HepG2 (cell line): ENCODE results near the gene AVPR2. TPM values are rescaled to one million over a fixed set of nuclear protein-coding genes. Genes with fewer than 3 reads are reported as not detected.

Source experiments
- ATAD3A ChIP-seq: sonication (generic); formaldehyde crosslinking; IDR thresholded peaks from 2 replicates; pipeline ENCODE4 v1.4.0; 2020; ENCODE audit warnings: missing genetic modification reagents
- FOSL2 ChIP-seq: sonication (generic); formaldehyde crosslinking; IDR thresholded peaks from 2 replicates; pipeline ENCODE4 v1.4.0; 2020; ENCODE audit warnings: missing genetic modification reagents
- FOXJ3 ChIP-seq: sonication (generic); formaldehyde crosslinking; IDR thresholded peaks from 2 replicates; pipeline ENCODE4 v1.4.0; 2020; ENCODE audit warnings: missing genetic modification reagents, mild to moderate bottlenecking, borderline replicate concordance
- ISL2 ChIP-seq: sonication (generic); formaldehyde crosslinking; IDR thresholded peaks from 2 replicates; pipeline ENCODE4 v1.5.0; 2020; ENCODE audit warnings: missing genetic modification reagents
- KAT8 ChIP-seq: IDR thresholded peaks from 2 replicates; pipeline ENCODE4 v1.6.1; 2016; ENCODE audit warnings: missing genetic modification reagents, missing compliant biosample characterization
- KMT2A ChIP-seq: sonication (generic); formaldehyde crosslinking; IDR thresholded peaks from 2 replicates; pipeline ENCODE4 v1.4.0; 2020; ENCODE audit warnings: missing genetic modification reagents
- NFYC ChIP-seq: IDR thresholded peaks from 2 replicates; pipeline ENCODE4 v1.6.1; 2016; ENCODE audit warnings: missing genetic modification reagents, missing compliant biosample characterization
- SOX5 ChIP-seq: IDR thresholded peaks from 2 replicates; pipeline ENCODE4 v1.6.1; 2016; ENCODE audit warnings: borderline replicate concordance
- SRSF1 ChIP-seq: fragments of 200-400 bp; formaldehyde crosslinking; optimal IDR thresholded peaks from 2 replicates; pipeline ENCODE3; 2017; ENCODE audit warnings: mild to moderate bottlenecking, low read depth, low read length, moderate library complexity
- SUZ12 ChIP-seq: fragments of 150-350 bp; IDR thresholded peaks from 2 replicates; pipeline ENCODE4 v1.6.1; 2014; ENCODE audit warnings: low read depth, low read length
- ZFP37 ChIP-seq: sonication (generic); formaldehyde crosslinking; IDR thresholded peaks from 2 replicates; pipeline ENCODE4 v1.4.0; 2020; ENCODE audit warnings: missing genetic modification reagents, borderline replicate concordance
- ZMYM2 ChIP-seq: sonication (generic); formaldehyde crosslinking; IDR thresholded peaks from 2 replicates; pipeline ENCODE4 v1.8.0; 2022; ENCODE audit warnings: mild to moderate bottlenecking, missing genetic modification reagents
- ZNF207 ChIP-seq: fragments of 450-650 bp; IDR thresholded peaks from 2 replicates; pipeline ENCODE4 v1.6.1; 2016; ENCODE audit warnings: antibody characterized with exemption, borderline replicate concordance
- ZNF251 ChIP-seq: sonication (generic); formaldehyde crosslinking; IDR thresholded peaks from 2 replicates; pipeline ENCODE4 v1.9.0; 2021; ENCODE audit warnings: mild to moderate bottlenecking, missing genetic modification reagents
- ZNF264 ChIP-seq: sonication (generic); formaldehyde crosslinking; IDR thresholded peaks from 2 replicates; pipeline ENCODE4 v1.4.0; 2020; ENCODE audit warnings: missing genetic modification reagents
- ZNF383 ChIP-seq: sonication (generic); formaldehyde crosslinking; IDR thresholded peaks from 2 replicates; pipeline ENCODE4 v1.4.0; 2020; ENCODE audit warnings: missing genetic modification reagents, mild to moderate bottlenecking, borderline replicate concordance
- ZNF660 ChIP-seq: sonication (generic); formaldehyde crosslinking; IDR thresholded peaks from 2 replicates; pipeline ENCODE4 v1.5.1; 2020; ENCODE audit warnings: mild to moderate bottlenecking, low read depth, missing genetic modification reagents, borderline replicate concordance
- ZNF737 ChIP-seq: sonication (generic); formaldehyde crosslinking; IDR thresholded peaks from 2 replicates; pipeline ENCODE4 v1.5.0; 2020; ENCODE audit warnings: missing genetic modification reagents, mild to moderate bottlenecking, borderline replicate concordance
- polyA plus RNA-seq, 8 experiments: library from polyadenylated mRNA; depleted of rRNA in 3 of 8; stranded (reverse) in 7 of 8; unstranded in 1 of 8; fragments of >200 nt; fragmentation: Illumina TruSeq in 4 of 8; extraction: Trizol in 4 of 8; gene quantifications; 2 replicates each; pipeline versions ENCODE4 v1.2.1 to v1.2.3, GENCODE V29; 2011 to 2016; ENCODE audit warnings: low read depth in 4 of 8, missing spikeins in 1 of 8, mixed read lengths in 1 of 8; ENCODE audit not compliant: insufficient read depth in 1 of 8
- total RNA-seq, 5 experiments: library from RNA; depleted of rRNA; stranded (reverse); fragments of >200 nt; fragmentation: Illumina TruSeq; extraction: Trizol; gene quantifications; 2 replicates each; pipeline ENCODE4 v1.2.3, GENCODE V29; 2016; ENCODE audit warnings: low read depth in 1 of 5
- TF ChIP-seq, protein P1 (sequence below): sonication (generic); formaldehyde crosslinking; IDR thresholded peaks from 2 replicates; pipeline ENCODE4 v1.4.0; 2020; ENCODE audit warnings: missing genetic modification reagents, borderline replicate concordance
- TF ChIP-seq, protein P2 (sequence below): fragments of 450-650 bp; IDR thresholded peaks from 2 replicates; pipeline ENCODE4 v1.6.1; 2016
- TF ChIP-seq, protein P3 (sequence below): sonication (generic); formaldehyde crosslinking; IDR thresholded peaks from 2 replicates; pipeline ENCODE4 v1.8.1; 2022; ENCODE audit warnings: mild to moderate bottlenecking, missing genetic modification reagents
- TF ChIP-seq, protein P4 (sequence below): sonication (generic); formaldehyde crosslinking; IDR thresholded peaks from 2 replicates; pipeline ENCODE4 v1.4.0; 2020; ENCODE audit warnings: missing genetic modification reagents
- TF ChIP-seq, protein P5 (sequence below): sonication (generic); formaldehyde crosslinking; IDR thresholded peaks from 2 replicates; pipeline ENCODE4 v1.5.1; 2020; ENCODE audit warnings: missing genetic modification reagents, mild to moderate bottlenecking, borderline replicate concordance

AVPR2 gene
- total and polyA plus RNA-seq, 2 of the 13 experiments (the other 11 are each of a cell fraction or from before 2014, with no cell fraction given) = not detected

DNA sequence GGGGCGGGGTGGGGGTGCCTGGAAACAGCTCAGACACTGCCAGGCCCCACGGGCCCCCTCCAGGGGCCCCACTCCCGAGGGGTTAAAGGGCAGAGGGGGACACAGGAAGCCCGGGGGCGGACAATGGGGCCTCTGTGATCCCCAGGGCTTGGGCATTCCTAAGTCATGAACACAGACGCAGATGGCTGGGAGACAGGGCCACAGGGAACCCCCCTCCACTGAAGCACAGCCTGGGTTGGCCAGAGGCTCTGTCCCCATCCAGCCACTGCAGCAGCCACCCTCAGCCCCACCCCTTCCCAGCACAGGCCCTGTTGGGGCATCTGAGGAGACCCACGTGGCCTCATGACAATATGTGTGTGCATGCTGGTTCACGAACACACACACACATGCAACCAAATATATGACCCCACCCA lies 22.4 kb upstream of the AVPR2 start (continued):
- TF ChIP-seq, protein P1, sequence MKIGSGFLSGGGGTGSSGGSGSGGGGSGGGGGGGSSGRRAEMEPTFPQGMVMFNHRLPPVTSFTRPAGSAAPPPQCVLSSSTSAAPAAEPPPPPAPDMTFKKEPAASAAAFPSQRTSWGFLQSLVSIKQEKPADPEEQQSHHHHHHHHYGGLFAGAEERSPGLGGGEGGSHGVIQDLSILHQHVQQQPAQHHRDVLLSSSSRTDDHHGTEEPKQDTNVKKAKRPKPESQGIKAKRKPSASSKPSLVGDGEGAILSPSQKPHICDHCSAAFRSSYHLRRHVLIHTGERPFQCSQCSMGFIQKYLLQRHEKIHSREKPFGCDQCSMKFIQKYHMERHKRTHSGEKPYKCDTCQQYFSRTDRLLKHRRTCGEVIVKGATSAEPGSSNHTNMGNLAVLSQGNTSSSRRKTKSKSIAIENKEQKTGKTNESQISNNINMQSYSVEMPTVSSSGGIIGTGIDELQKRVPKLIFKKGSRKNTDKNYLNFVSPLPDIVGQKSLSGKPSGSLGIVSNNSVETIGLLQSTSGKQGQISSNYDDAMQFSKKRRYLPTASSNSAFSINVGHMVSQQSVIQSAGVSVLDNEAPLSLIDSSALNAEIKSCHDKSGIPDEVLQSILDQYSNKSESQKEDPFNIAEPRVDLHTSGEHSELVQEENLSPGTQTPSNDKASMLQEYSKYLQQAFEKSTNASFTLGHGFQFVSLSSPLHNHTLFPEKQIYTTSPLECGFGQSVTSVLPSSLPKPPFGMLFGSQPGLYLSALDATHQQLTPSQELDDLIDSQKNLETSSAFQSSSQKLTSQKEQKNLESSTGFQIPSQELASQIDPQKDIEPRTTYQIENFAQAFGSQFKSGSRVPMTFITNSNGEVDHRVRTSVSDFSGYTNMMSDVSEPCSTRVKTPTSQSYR (CRISPR knock-in tag) = peak; percentile 37; the same call in 1 of the 2 replicates
- no peak for TF ChIP-seq ZNF383 (CRISPR knock-in tag)
- no peak for TF ChIP-seq ZNF737
- TF ChIP-seq KMT2A = no peak
- TF ChIP-seq, protein P2, sequence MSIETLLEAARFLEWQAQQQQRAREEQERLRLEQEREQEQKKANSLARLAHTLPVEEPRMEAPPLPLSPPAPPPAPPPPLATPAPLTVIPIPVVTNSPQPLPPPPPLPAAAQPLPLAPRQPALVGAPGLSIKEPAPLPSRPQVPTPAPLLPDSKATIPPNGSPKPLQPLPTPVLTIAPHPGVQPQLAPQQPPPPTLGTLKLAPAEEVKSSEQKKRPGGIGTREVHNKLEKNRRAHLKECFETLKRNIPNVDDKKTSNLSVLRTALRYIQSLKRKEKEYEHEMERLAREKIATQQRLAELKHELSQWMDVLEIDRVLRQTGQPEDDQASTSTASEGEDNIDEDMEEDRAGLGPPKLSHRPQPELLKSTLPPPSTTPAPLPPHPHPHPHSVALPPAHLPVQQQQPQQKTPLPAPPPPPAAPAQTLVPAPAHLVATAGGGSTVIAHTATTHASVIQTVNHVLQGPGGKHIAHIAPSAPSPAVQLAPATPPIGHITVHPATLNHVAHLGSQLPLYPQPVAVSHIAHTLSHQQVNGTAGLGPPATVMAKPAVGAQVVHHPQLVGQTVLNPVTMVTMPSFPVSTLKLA = peak; percentile 82
- 0 out of 2 replicates have a peak, but pooled peaks have one; percentile 24 for TF ChIP-seq ISL2
- no peak for TF ChIP-seq ZNF264
- TF ChIP-seq ZMYM2 (CRISPR knock-in tag) = no peak
- no peak for TF ChIP-seq ZFP37 (CRISPR knock-in tag)
- 0 out of 2 replicates have a peak, but pooled peaks have one; percentile 17 for TF ChIP-seq SOX5
- TF ChIP-seq SUZ12 = no peak
- TF ChIP-seq, protein P3, sequence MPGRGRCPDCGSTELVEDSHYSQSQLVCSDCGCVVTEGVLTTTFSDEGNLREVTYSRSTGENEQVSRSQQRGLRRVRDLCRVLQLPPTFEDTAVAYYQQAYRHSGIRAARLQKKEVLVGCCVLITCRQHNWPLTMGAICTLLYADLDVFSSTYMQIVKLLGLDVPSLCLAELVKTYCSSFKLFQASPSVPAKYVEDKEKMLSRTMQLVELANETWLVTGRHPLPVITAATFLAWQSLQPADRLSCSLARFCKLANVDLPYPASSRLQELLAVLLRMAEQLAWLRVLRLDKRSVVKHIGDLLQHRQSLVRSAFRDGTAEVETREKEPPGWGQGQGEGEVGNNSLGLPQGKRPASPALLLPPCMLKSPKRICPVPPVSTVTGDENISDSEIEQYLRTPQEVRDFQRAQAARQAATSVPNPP (CRISPR knock-in tag) = no peak
- no peak for TF ChIP-seq ATAD3A
- TF ChIP-seq, protein P4, sequence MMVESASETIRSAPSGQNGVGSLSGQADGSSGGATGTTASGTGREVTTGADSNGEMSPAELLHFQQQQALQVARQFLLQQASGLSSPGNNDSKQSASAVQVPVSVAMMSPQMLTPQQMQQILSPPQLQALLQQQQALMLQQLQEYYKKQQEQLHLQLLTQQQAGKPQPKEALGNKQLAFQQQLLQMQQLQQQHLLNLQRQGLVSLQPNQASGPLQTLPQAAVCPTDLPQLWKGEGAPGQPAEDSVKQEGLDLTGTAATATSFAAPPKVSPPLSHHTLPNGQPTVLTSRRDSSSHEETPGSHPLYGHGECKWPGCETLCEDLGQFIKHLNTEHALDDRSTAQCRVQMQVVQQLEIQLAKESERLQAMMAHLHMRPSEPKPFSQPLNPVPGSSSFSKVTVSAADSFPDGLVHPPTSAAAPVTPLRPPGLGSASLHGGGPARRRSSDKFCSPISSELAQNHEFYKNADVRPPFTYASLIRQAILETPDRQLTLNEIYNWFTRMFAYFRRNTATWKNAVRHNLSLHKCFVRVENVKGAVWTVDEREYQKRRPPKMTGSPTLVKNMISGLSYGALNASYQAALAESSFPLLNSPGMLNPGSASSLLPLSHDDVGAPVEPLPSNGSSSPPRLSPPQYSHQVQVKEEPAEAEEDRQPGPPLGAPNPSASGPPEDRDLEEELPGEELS (CRISPR knock-in tag) = peak; percentile 43; the same call in 1 of the 2 replicates
- no peak for TF ChIP-seq FOXJ3 (CRISPR knock-in tag)
- TF ChIP-seq, protein P5, sequence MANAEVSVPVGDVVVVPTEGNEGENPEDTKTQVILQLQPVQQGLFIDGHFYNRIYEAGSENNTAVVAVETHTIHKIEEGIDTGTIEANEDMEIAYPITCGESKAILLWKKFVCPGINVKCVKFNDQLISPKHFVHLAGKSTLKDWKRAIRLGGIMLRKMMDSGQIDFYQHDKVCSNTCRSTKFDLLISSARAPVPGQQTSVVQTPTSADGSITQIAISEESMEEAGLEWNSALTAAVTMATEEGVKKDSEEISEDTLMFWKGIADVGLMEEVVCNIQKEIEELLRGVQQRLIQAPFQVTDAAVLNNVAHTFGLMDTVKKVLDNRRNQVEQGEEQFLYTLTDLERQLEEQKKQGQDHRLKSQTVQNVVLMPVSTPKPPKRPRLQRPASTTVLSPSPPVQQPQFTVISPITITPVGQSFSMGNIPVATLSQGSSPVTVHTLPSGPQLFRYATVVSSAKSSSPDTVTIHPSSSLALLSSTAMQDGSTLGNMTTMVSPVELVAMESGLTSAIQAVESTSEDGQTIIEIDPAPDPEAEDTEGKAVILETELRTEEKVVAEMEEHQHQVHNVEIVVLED (CRISPR knock-in tag) = no peak
- no peak for TF ChIP-seq ZNF660 (CRISPR knock-in tag)
- no peak for TF ChIP-seq ZNF251
- no peak for TF ChIP-seq KAT8
- TF ChIP-seq NFYC = no peak
- peak; percentile 34 for TF ChIP-seq SRSF1
- TF ChIP-seq ZNF207 = no peak
- peak; percentile 53; the same call in 1 of the 2 replicates for TF ChIP-seq FOSL2 (CRISPR knock-in tag)
